Neural cell (in vitro differentiated cells): ENCODE results near the gene TTC17. TPM values are rescaled to one million over a fixed set of nuclear protein-coding genes. Genes with fewer than 3 reads are reported as not detected.

ENCODE experiments used
- H2AFZ ChIP-seq: fragments of 200-600, 300-800 bp; sonication (generic), shearing (Covaris generic); 2 replicates; pipeline ENCODE4 v1.6.0; 2014; ENCODE audit warnings: low read depth, mild to moderate bottlenecking, antibody characterized with exemption, low read length, moderate library complexity
- H3F3A ChIP-seq: fragments of 200-600 bp; shearing (Covaris generic); 2 replicates; pipeline ENCODE4 v1.6.1; 2016; ENCODE audit warnings: mild to moderate bottlenecking, moderate library complexity, mixed read lengths, antibody characterized with exemption, low read length; ENCODE audit not compliant: insufficient read depth, poor library complexity, severe bottlenecking
- H3K27ac ChIP-seq: fragments of 200-600, 300-800 bp; sonication (generic), shearing (Covaris generic); 2 replicates; pipeline ENCODE4 v1.5.1; 2014; ENCODE audit warnings: mild to moderate bottlenecking, low read length, moderate library complexity
- H3K27me3 ChIP-seq: fragments of 300-800, 200-600 bp; sonication (generic), shearing (Covaris generic); 2 replicates; pipeline ENCODE4 v1.6.0; 2014; ENCODE audit warnings: mild to moderate bottlenecking, low read depth, low read length, moderate library complexity; ENCODE audit not compliant: insufficient read depth
- H3K36me3 ChIP-seq: fragments of 300-800, 200-600 bp; sonication (generic), shearing (Covaris generic); 2 replicates; pipeline ENCODE4 v1.5.1; 2014; ENCODE audit warnings: mild to moderate bottlenecking, antibody characterized with exemption, low read length, moderate library complexity; ENCODE audit not compliant: insufficient read depth
- H3K4me2 ChIP-seq: fragments of 300-800, 200-600 bp; sonication (generic), shearing (Covaris generic); 2 replicates; pipeline ENCODE4 v1.6.0; 2014; ENCODE audit warnings: mild to moderate bottlenecking, low read length
- H3K4me3 ChIP-seq: fragments of 300-800, 200-600 bp; sonication (generic), shearing (Covaris generic); 2 replicates; pipeline ENCODE4 v1.5.1; 2014; ENCODE audit warnings: mild to moderate bottlenecking, low read length, moderate library complexity
- H3K79me2 ChIP-seq: fragments of 200-600 bp; shearing (Covaris generic); replicated peaks from 2 replicates; pipeline ENCODE4 v1.6.0; 2014; ENCODE audit warnings: mild to moderate bottlenecking, low read length, moderate library complexity; ENCODE audit not compliant: insufficient read depth
- H3K9ac ChIP-seq: fragments of 300-800, 200-600 bp; sonication (generic), shearing (Covaris generic); 2 replicates; pipeline ENCODE4 v1.6.1; 2016; ENCODE audit warnings: mild to moderate bottlenecking, low read length, mixed read lengths
- H3K9me2 ChIP-seq: fragments of 200-600 bp; shearing (Covaris generic); 2 replicates; pipeline ENCODE4 v1.6.1; 2016; ENCODE audit warnings: mild to moderate bottlenecking, low read length, mixed read lengths; ENCODE audit not compliant: insufficient read depth
- H3K9me3 ChIP-seq: fragments of 200-600, 300-800 bp; sonication (generic), shearing (Covaris generic); 2 replicates; pipeline ENCODE4 v1.6.1; 2016; ENCODE audit warnings: mild to moderate bottlenecking, mixed run types, low read length, moderate library complexity, mixed read lengths
- H4K20me1 ChIP-seq: fragments of 200-600 bp; shearing (Covaris generic); 2 replicates; pipeline ENCODE4 v1.6.1; 2016; ENCODE audit warnings: mild to moderate bottlenecking, mixed run types; ENCODE audit not compliant: insufficient read depth
- EP300 ChIP-seq: fragments of 450-650 bp; conservative IDR thresholded peaks from 2 replicates; pipeline ENCODE4 v1.6.1; 2014; ENCODE audit warnings: antibody characterized with exemption, mild to moderate bottlenecking, moderate library complexity; ENCODE audit not compliant: poor library complexity, severe bottlenecking
- EZH2 ChIP-seq: fragments of 200-600, 300-800 bp; shearing (Covaris generic), sonication (generic); IDR thresholded peaks from 2 replicates; pipeline ENCODE4 v1.6.1; 2014; ENCODE audit warnings: antibody characterized with exemption, low read length, borderline replicate concordance, mild to moderate bottlenecking; ENCODE audit not compliant: insufficient read depth, poor library complexity, severe bottlenecking
- MXI1 ChIP-seq: fragments of 450-650 bp; conservative IDR thresholded peaks from 2 replicates; pipeline ENCODE4 v1.6.1; 2014; ENCODE audit warnings: antibody characterized with exemption, mild to moderate bottlenecking; ENCODE audit not compliant: poor library complexity, severe bottlenecking
- POLR2AphosphoS5 ChIP-seq: IDR thresholded peaks from 2 replicates; pipeline ENCODE4 v1.6.1; 2012
- RAD21 ChIP-seq: fragments of 450-650 bp; conservative IDR thresholded peaks from 2 replicates; pipeline ENCODE4 v1.6.1; 2014; ENCODE audit warnings: antibody characterized with exemption, mild to moderate bottlenecking, moderate library complexity
- SMC3 ChIP-seq: fragments of 450-650 bp; conservative IDR thresholded peaks from 2 replicates; pipeline ENCODE4 v1.6.1; 2014; ENCODE audit warnings: antibody characterized with exemption, mild to moderate bottlenecking, moderate library complexity; ENCODE audit not compliant: poor library complexity
- TAF1 ChIP-seq: IDR thresholded peaks from 2 replicates; pipeline ENCODE4 v1.6.1; 2012; ENCODE audit warnings: low read depth
- polyA plus RNA-seq: library from polyadenylated mRNA; depleted of rRNA; stranded (reverse); fragments of >200 nt; gene quantifications from 2 replicates; pipeline ENCODE4 v1.2.3, GENCODE V29; 2014
- TF ChIP-seq, protein P1 (sequence below): fragments of 450-650 bp; IDR thresholded peaks from 2 replicates; pipeline ENCODE4 v1.5.1; 2014; ENCODE audit warnings: antibody characterized with exemption, mild to moderate bottlenecking, moderate library complexity; ENCODE audit not compliant: poor library complexity, severe bottlenecking
- TF ChIP-seq, protein P2 (sequence below): IDR thresholded peaks from 2 replicates; pipeline ENCODE4 v1.6.1; 2012; ENCODE audit warnings: borderline replicate concordance

The TTC17 gene
- polyA plus RNA-seq, 1 donor from 2014 or later, result 122 TPM

DNA sequence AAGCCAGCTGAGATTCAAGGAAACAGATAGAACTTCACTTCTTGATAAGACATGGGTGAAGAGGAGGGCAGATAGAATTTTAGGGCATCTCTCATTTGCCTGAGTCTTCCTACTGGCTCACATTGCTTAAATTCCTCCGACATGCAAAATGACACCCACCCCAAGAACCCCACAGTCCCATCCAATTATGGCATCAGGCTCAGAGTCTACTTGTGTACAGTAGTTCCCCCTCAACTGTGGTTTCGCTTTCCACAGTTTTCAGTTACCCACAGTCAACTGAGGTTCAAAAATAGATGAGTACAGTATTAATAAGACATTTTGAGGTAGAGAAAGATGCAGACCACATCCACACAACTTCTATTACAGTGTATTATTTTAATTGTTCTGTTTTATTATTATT, 99.8 kb downstream of the TTC17 start:
- Histone ChIP-seq H3F3A (no peaks in the 10 kb centered on the region), H4K20me1 (no peaks in the 10 kb centered on the region), H3K79me2 (no peaks in the 10 kb centered on the region), H3K9me2 (no peaks in the 10 kb centered on the region), H3K9ac (no peak overlapping the region), H3K4me3 (no peak overlapping the region), H3K4me2 (no peak overlapping the region), H3K27ac (no peak overlapping the region), H3K9me3 (no peaks in the 10 kb centered on the region), H3K27me3 (no peaks in the 10 kb centered on the region), H3K36me3 (peaks cover 28% of the 10 kb centered on the region), H2AFZ (no peak overlapping the region)
- no peak for TF ChIP-seq MXI1

DNA sequence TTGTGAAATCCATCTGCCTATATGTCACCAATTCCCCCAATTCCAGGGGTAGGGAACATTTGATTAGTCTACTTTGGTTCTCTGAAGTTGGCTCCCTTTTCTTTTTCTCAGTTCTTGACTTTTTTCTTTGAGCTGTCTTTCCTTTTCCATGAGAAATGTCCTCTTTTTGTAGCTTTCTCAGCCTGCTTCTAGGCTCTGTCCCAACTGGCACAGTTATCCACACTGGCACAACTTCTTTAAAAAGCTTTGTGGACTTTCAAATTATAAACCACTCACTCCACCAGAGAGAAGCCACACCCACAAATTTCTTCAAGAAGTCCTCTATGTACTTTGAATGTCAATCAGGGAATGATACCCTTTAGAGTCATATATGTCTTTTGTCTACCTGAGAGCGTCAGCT, 100.5 kb downstream of the TTC17 start:
- Histone ChIP-seq H3K9ac (no peak overlapping the region), H3K36me3 (peaks cover 22% of the 10 kb centered on the region), H3K79me2 (no peaks in the 10 kb centered on the region), H3K27ac (no peak overlapping the region), H3K9me2 (no peaks in the 10 kb centered on the region), H4K20me1 (no peaks in the 10 kb centered on the region), H3K9me3 (no peaks in the 10 kb centered on the region), H3K4me3 (no peak overlapping the region), H3K27me3 (no peaks in the 10 kb centered on the region), H2AFZ (no peak overlapping the region), H3F3A (no peaks in the 10 kb centered on the region), H3K4me2 (no peak overlapping the region)
- TF ChIP-seq RAD21 (no peak), POLR2AphosphoS5 (no peak), TAF1 (no peak), EP300 (no peak), EZH2 (no peak), MXI1 (no peak), SMC3 (no peak)
- TF ChIP-seq, protein P1, sequence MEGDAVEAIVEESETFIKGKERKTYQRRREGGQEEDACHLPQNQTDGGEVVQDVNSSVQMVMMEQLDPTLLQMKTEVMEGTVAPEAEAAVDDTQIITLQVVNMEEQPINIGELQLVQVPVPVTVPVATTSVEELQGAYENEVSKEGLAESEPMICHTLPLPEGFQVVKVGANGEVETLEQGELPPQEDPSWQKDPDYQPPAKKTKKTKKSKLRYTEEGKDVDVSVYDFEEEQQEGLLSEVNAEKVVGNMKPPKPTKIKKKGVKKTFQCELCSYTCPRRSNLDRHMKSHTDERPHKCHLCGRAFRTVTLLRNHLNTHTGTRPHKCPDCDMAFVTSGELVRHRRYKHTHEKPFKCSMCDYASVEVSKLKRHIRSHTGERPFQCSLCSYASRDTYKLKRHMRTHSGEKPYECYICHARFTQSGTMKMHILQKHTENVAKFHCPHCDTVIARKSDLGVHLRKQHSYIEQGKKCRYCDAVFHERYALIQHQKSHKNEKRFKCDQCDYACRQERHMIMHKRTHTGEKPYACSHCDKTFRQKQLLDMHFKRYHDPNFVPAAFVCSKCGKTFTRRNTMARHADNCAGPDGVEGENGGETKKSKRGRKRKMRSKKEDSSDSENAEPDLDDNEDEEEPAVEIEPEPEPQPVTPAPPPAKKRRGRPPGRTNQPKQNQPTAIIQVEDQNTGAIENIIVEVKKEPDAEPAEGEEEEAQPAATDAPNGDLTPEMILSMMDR, result no peak
- TF ChIP-seq, protein P2, sequence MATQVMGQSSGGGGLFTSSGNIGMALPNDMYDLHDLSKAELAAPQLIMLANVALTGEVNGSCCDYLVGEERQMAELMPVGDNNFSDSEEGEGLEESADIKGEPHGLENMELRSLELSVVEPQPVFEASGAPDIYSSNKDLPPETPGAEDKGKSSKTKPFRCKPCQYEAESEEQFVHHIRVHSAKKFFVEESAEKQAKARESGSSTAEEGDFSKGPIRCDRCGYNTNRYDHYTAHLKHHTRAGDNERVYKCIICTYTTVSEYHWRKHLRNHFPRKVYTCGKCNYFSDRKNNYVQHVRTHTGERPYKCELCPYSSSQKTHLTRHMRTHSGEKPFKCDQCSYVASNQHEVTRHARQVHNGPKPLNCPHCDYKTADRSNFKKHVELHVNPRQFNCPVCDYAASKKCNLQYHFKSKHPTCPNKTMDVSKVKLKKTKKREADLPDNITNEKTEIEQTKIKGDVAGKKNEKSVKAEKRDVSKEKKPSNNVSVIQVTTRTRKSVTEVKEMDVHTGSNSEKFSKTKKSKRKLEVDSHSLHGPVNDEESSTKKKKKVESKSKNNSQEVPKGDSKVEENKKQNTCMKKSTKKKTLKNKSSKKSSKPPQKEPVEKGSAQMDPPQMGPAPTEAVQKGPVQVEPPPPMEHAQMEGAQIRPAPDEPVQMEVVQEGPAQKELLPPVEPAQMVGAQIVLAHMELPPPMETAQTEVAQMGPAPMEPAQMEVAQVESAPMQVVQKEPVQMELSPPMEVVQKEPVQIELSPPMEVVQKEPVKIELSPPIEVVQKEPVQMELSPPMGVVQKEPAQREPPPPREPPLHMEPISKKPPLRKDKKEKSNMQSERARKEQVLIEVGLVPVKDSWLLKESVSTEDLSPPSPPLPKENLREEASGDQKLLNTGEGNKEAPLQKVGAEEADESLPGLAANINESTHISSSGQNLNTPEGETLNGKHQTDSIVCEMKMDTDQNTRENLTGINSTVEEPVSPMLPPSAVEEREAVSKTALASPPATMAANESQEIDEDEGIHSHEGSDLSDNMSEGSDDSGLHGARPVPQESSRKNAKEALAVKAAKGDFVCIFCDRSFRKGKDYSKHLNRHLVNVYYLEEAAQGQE, result no peak

DNA sequence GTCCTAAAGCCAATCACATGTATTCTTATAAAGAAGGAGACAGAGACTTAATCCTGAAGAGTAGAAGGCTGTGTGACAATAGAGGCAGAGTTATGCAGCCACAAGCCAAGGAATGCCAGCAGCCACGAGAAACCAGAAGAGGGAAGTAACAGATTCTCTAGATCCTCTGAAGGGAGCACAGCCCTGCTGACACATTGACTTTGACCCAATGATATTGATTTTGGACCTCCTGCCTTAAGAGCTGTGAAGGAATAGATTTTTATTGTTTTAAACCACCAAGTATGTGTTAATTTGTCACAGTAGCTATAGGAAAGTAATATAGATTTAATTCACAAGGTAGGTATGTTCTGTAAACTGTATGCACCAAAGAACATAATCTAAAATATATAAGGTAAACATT, 103.6 kb downstream of the TTC17 start:
- Histone ChIP-seq H3K36me3 (peaks cover 37% of the 10 kb centered on the region), H3F3A (no peaks in the 10 kb centered on the region), H3K9ac (no peak overlapping the region), H4K20me1 (no peaks in the 10 kb centered on the region), H3K9me2 (no peaks in the 10 kb centered on the region), H3K4me3 (no peak overlapping the region), H3K4me2 (no peak overlapping the region), H3K79me2 (no peaks in the 10 kb centered on the region), H3K27ac (no peak overlapping the region), H3K9me3 (no peaks in the 10 kb centered on the region), H3K27me3 (no peaks in the 10 kb centered on the region), H2AFZ (no peak overlapping the region)
- no peak for TF ChIP-seq EP300
- no peak for TF ChIP-seq TAF1
- TF ChIP-seq MXI1, result no peak
- TF ChIP-seq, protein P1, result no peak
- TF ChIP-seq EZH2, result no peak
- no peak for TF ChIP-seq RAD21
- TF ChIP-seq, protein P2, result no peak
- no peak for TF ChIP-seq SMC3
- no peak for TF ChIP-seq POLR2AphosphoS5
